Measurements from ENCODE around the gene BABAM2.

DNA sequence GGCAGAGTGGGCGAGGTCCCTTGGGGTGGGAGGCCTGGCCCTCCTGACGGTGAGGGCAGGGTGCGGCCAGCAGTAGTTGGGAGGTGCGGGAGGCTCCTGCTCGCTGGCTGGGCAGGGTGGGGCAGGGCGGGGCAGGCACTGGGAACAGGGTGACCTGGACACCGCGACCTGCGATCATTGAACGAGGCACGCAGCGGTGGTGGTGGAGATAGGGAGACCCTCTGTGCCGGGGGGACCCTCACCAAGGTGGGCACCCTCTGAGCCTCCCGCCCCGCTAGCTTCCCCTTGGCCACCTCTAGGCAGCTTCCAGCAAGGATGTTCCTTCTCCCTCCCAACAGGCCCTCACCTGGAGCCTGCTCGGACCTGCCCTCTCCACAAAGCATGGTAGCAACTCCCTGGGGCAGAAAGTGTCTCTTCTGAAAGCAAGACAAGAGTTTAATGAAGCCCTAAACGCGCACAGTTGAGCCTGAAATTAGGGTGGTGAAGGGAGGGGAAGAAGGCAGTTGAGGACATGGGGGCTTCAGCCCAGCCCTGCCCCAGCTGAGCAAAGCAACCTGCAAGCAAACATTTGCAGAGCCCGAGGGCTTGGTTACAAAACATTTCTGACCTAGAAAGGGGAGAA, 486.8 kb downstream of the BABAM2 start:
- TF ChIP-seq EZH2 (IDR thresholded peaks at IDR 0.05; ENCODE audit: insufficient read depth, poor library complexity, severe bottlenecking) (no peak), EZH2phosphoT487 (IDR thresholded peaks at IDR 0.05; ENCODE audit: insufficient read depth, low read depth) (no peak)
